Testis (tissue), 3 donors: ENCODE results near the gene AHCYL1. TPM values are rescaled to one million over a fixed set of nuclear protein-coding genes. Genes with fewer than 3 reads are reported as not detected.

Source experiments
- DNase-seq: peaks from one replicate; pipeline ENCODE4 v3.0.0-alpha.2; 2019
- H3K27ac ChIP-seq, 2 donors: fragments of 200-600 bp; sonication (generic); one replicate each; pipeline ENCODE4 v1.5.1; 2019
- H3K27me3 ChIP-seq: fragments of 200-600 bp; sonication (generic); one replicate; pipeline ENCODE4 v1.5.1; 2019
- H3K36me3 ChIP-seq: fragments of 200-600 bp; sonication (generic); one replicate; pipeline ENCODE4 v1.5.1; 2017; ENCODE audit warnings: low read depth; ENCODE audit errors: missing control alignments
- H3K4me1 ChIP-seq: fragments of 200-600 bp; sonication (generic); one replicate; pipeline ENCODE4 v1.5.1; 2019
- H3K4me3 ChIP-seq, 2 donors: fragments of 200-600 bp; sonication (generic); one replicate each; pipeline ENCODE4 v1.5.1; 2017 to 2019
- H3K9me3 ChIP-seq: fragments of 200-600 bp; sonication (generic); one replicate; pipeline ENCODE4 v1.5.1; 2017
- POLR2A ChIP-seq: fragments of 450-650 bp; IDR thresholded peaks from one replicate; pipeline ENCODE4 v1.6.1; 2017; ENCODE audit warnings: antibody characterized with exemption, mild to moderate bottlenecking, moderate library complexity
- WGBS, 2 donors: methylation state at CpG; one replicate each; pipeline ENCODE4 v1.1.5; 2018; 5-methylcytosine and 5-hydroxymethylcytosine counted together
- intact Hi-C: fragments of 100-400 bp; cut with DNase I; formaldehyde crosslinking; loops from one replicate; pipeline ENCODE4 v1.15.1; 2023; ENCODE audit warnings: low total_unique reads
- polyA plus RNA-seq: library from polyadenylated mRNA; stranded (reverse); fragments of 350-450 nt; fragmentation: Illumina TruSeq; extraction: RNeasy Lipid Tissue Mini Kit (QIAGEN cat#74804); gene quantifications from one replicate; pipeline ENCODE4 v1.2.3, GENCODE V29; 2014; ENCODE audit warnings: low read depth, low replicate concordance; ENCODE audit not compliant: insufficient read depth
- total RNA-seq, 2 donors: library from RNA; depleted of rRNA; stranded (reverse); fragments of >200 nt; gene quantifications; one replicate each; pipeline ENCODE4 v1.2.3, GENCODE V29; 2016
- TF ChIP-seq, protein P1 (sequence below), 3 experiments: fragments of 450-650 bp in 2 of 3; fragments of 200-600 bp in 1 of 3; sonication (generic) in 1 of 3; IDR thresholded peaks; one replicate each; pipeline ENCODE4 v1.5.1; 2016 to 2019; ENCODE audit warnings: antibody characterized with exemption in 3 of 3, mild to moderate bottlenecking in 2 of 3, moderate library complexity in 1 of 3

Gene AHCYL1
- total and polyA plus RNA-seq, 3 donors from 2014 or later, result 48.5 to 64.3 (median 59.1) TPM

GRCh38 chr1:110062612-110063011, 78.0 kb downstream of the AHCYL1 start:
- 88 to 95% methylated on average over 2 of the region's 2 CpGs for WGBS, 2 donors
- H3K4me1 ChIP-seq, result peaks cover 4% of the 10 kb centered on the region
- no peak for DNase-seq
- H3K4me3 ChIP-seq, result no peak overlapping the region
- no peaks in the 10 kb centered on the region for H3K27me3 ChIP-seq
- no peaks in the 10 kb centered on the region for H3K9me3 ChIP-seq
- intact Hi-C loops, result no loop called here
- no peaks in the 10 kb centered on the region for H3K36me3 ChIP-seq
- H3K27ac ChIP-seq, result no peak overlapping the region
- no peak for TF ChIP-seq POLR2A
- TF ChIP-seq, protein P1, sequence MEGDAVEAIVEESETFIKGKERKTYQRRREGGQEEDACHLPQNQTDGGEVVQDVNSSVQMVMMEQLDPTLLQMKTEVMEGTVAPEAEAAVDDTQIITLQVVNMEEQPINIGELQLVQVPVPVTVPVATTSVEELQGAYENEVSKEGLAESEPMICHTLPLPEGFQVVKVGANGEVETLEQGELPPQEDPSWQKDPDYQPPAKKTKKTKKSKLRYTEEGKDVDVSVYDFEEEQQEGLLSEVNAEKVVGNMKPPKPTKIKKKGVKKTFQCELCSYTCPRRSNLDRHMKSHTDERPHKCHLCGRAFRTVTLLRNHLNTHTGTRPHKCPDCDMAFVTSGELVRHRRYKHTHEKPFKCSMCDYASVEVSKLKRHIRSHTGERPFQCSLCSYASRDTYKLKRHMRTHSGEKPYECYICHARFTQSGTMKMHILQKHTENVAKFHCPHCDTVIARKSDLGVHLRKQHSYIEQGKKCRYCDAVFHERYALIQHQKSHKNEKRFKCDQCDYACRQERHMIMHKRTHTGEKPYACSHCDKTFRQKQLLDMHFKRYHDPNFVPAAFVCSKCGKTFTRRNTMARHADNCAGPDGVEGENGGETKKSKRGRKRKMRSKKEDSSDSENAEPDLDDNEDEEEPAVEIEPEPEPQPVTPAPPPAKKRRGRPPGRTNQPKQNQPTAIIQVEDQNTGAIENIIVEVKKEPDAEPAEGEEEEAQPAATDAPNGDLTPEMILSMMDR (IDR thresholded peaks at IDR 0.05), result no peak

- H3K36me3 ChIP-seq, result no peaks in the 10 kb centered on the region
- H3K9me3 ChIP-seq, result no peaks in the 10 kb centered on the region
- no peak for DNase-seq
- no peak overlapping the region for H3K4me3 ChIP-seq
- H3K27me3 ChIP-seq, result no peaks in the 10 kb centered on the region
- no peak overlapping the region for H3K27ac ChIP-seq
- no peaks in the 10 kb centered on the region for H3K4me1 ChIP-seq
- intact Hi-C loops, result no loop called here
- 59 to 69% methylated on average over 4 of the region's 4 CpGs for WGBS, 2 donors
- TF ChIP-seq POLR2A, result no peak
These were observed 79.2 kb downstream of the AHCYL1 start for GRCh38 chr1:110063781-110064180.

- Histone ChIP-seq H3K9me3 (no peaks in the 10 kb centered on the region), H3K27me3 (no peaks in the 10 kb centered on the region), H3K36me3 (no peaks in the 10 kb centered on the region), H3K4me1 (no peaks in the 10 kb centered on the region), H3K4me3 (no peak overlapping the region), H3K27ac (no peak overlapping the region)
- TF ChIP-seq, protein P1 (IDR thresholded peaks at IDR 0.05), result no peak
- TF ChIP-seq POLR2A, result no peak
- 79 to 90% methylated on average over 14 to 18 of the region's 18 CpGs for WGBS, 2 donors
- no peak for DNase-seq
- intact Hi-C loops, result no loop called here
These were observed 80.2 kb downstream of the AHCYL1 start for GRCh38 chr1:110064576-110065337.

DNA sequence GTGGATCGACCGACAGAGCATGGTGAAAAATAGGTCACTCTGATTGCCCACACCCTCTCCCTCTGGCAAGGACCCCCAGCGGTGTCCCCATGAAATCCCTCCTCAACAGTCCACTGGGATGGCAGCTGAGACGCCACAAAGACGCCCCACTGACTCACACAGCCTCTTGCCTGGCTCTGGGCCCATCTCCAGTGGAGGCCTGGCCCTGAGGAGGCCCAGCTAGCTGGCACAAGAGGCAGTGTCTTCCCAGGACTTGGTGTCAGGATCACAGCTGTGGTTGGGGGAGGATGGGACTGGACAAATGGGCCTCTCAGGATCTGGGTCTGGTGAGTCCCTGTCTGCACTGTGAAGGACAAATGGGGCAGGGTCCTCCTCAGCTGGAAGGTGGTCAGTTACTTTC, 81.3 kb downstream of the AHCYL1 start:
- intact Hi-C loops, result no loop called here
- no peak overlapping the region for H3K27ac ChIP-seq
- H3K4me3 ChIP-seq, result no peak overlapping the region
- 88 to 92% methylated on average over 5 of the region's 5 CpGs for WGBS, 2 donors
- no peaks in the 10 kb centered on the region for H3K4me1 ChIP-seq
- H3K9me3 ChIP-seq, result no peaks in the 10 kb centered on the region
- no peak for TF ChIP-seq POLR2A
- TF ChIP-seq, protein P1 (IDR thresholded peaks at IDR 0.05), result no peak
- H3K27me3 ChIP-seq, result no peaks in the 10 kb centered on the region
- no peak for DNase-seq
- no peaks in the 10 kb centered on the region for H3K36me3 ChIP-seq

- Histone ChIP-seq H3K4me1 (no peaks in the 10 kb centered on the region), H3K27me3 (no peaks in the 10 kb centered on the region), H3K9me3 (no peaks in the 10 kb centered on the region), H3K36me3 (no peaks in the 10 kb centered on the region), H3K4me3 (no peak overlapping the region), H3K27ac (no peak overlapping the region)
- 64 to 65% methylated on average over 7 to 23 of the region's 23 CpGs for WGBS, 2 donors
- intact Hi-C loops, result no loop called here
- no peak for TF ChIP-seq POLR2A
- TF ChIP-seq, protein P1 (IDR thresholded peaks at IDR 0.05), result no peak
- DNase-seq, result no peak
These were observed 82.9 kb downstream of the AHCYL1 start for GRCh38 chr1:110067479-110067892.
